HUES6 (cell line): Measurements from ENCODE around the gene DCLRE1B.

Experiments used
- H3K27ac ChIP-seq: 2 replicates; pipeline ENCODE4 v1.7.0; 2013; ENCODE audit warnings: low read depth, mild to moderate bottlenecking, low read length, inconsistent platforms
- H3K27me3 ChIP-seq: 2 replicates; pipeline ENCODE4 v1.6.1; 2013; ENCODE audit warnings: low read length; ENCODE audit not compliant: control insufficient read depth, insufficient read depth
- H3K36me3 ChIP-seq: 2 replicates; pipeline ENCODE4 v1.6.1; 2013; ENCODE audit warnings: low read length; ENCODE audit not compliant: control insufficient read depth, insufficient read depth
- H3K4me1 ChIP-seq: 2 replicates; pipeline ENCODE4 v1.6.1; 2013; ENCODE audit warnings: low read length; ENCODE audit not compliant: control insufficient read depth, insufficient read depth
- H3K4me3 ChIP-seq: 2 replicates; pipeline ENCODE4 v1.5.1; 2013; ENCODE audit warnings: low read depth, low read length
- H3K9ac ChIP-seq: one replicate; pipeline ENCODE4 v1.6.1; 2013; ENCODE audit warnings: mild to moderate bottlenecking, low read length
- H3K9me3 ChIP-seq: 2 replicates; pipeline ENCODE4 v1.6.1; 2013; ENCODE audit warnings: low read depth, low read length; ENCODE audit not compliant: control insufficient read depth, insufficient read depth

DCLRE1B gene

DNA sequence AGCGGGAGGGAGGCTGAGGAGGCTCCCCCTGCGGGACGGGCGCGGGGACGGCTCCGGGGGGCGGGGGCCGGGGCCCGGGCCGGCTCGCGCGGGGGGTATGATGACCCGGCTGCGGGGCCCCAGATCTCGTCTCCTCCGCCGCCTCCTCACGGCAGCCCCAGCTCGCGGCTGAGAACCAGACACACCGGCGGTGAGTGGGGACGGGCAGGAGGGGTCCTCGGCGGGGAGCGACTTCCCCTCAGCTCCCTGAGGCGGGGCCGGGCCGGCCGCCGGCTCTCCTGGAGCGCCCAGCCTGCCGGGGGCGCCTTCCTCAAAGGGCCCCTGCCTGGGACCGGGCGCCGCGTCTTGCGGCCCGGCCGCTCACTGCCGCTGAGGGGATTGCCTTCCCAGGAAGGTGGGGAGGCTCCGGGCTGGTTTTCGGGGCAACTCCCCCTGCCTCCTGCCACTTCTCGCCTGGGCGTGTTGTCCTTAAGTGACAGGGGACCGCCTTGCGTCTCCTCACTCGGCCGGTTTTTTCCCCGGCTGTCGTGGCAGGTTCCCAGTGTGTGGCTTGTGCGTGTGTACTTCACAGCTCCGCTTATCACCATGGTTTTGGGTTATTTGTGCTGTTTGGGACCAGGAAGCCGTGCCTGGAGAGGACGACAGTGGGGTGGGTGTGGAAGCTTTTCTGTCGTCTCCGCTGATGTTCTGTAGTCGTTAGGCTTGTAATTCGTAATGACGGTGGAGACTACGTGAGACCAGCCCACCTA lies 24.8 kb downstream of the DCLRE1B start:
- Histone ChIP-seq H3K27me3 (no peaks in the 10 kb centered on the region), H3K4me1 (peaks cover 18% of the 10 kb centered on the region), H3K27ac (peak overlapping the region; percentile 12; the same call in 1 of the 2 replicates), H3K4me3 (peak overlapping the region; percentile 99), H3K9ac (peak overlapping the region; percentile 89), H3K36me3 (no peaks in the 10 kb centered on the region), H3K9me3 (no peaks in the 10 kb centered on the region)

DNA sequence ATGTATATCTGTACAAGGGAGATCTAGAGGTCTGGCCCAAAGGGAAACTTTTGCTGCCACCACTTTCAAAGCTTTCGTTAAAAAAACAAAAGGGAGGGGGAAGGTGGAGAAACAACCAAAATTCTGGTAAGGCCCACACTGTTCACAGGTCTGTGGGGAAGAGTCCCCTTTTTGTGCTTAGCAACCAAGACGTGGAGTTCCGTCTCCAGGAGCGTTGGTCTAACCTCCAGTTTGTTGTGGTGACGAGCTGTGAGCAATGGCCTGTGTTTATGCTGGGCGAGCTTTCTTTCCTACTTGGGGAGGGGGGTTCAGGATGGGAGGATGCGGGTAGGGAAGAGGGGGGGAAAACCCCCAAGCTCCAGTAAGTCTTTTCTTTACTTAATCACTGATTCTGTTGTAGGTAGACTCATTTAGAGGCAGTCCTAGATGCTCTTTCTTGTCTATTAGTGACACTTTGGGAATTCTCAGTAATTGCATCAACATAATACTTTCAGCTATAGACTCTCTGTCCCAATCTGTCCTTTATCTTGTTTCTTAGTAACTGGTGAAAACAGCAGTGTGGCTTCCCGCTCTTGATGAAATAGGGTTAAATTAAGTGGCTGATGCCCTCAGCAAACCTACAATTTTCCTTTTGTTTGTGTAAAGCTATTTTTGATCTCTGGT lies 25.5 kb downstream of the DCLRE1B start:
- peak overlapping the region; percentile 99 for H3K4me3 ChIP-seq
- H3K27me3 ChIP-seq = no peaks in the 10 kb centered on the region
- no peaks in the 10 kb centered on the region for H3K36me3 ChIP-seq
- H3K27ac ChIP-seq = no peak overlapping the region
- H3K9ac ChIP-seq = peak overlapping the region; percentile 89
- H3K4me1 ChIP-seq = peaks cover 18% of the 10 kb centered on the region
- peaks cover 4% of the 10 kb centered on the region; the same call in 1 of the 2 replicates for H3K9me3 ChIP-seq

DNA sequence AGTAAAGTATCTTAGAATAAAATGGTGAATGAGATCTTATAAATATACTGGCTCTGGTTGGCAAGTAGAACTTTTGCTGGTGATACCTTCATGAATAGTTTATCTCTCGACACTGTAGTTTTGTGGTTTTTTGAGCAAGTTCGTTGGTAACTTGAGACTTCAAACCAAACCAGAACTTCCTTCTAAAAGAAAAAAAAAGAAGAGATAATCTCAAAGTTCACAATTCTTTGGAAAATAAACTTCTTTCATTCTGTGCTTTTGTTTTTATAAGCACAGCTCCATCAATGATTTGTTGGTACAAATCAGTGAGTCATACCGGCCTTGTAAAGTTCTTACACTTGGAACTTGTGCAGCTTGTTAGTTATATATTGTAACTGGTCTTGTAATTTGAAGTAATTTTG lies 26.3 kb downstream of the DCLRE1B start:
- H3K9me3 ChIP-seq = peaks cover 4% of the 10 kb centered on the region; the same call in 1 of the 2 replicates
- peak overlapping the region; percentile 99; the same call in 1 of the 2 replicates for H3K4me3 ChIP-seq
- H3K9ac ChIP-seq = no peak overlapping the region
- H3K27ac ChIP-seq = no peak overlapping the region
- H3K36me3 ChIP-seq = no peaks in the 10 kb centered on the region
- H3K4me1 ChIP-seq = peaks cover 18% of the 10 kb centered on the region
- H3K27me3 ChIP-seq = no peaks in the 10 kb centered on the region

DNA sequence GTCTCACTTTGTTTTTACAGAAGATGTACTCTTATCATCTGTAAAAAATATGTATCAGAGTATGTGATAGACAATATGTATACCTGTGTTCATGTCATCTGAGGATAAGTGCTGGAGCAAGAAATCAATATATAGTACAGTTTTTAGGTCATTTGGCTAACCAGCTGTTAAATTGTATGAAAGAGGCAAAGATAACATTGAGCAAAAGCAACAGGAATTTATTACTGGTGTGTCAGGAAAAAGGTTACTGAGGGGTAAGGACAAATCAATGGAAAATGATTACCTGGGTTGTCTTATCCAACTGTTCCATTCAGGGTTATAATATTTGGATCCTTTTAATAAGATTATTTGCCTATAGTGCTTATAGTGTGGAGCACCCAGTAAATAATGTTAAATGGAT lies 28.9 kb downstream of the DCLRE1B start:
- Histone ChIP-seq H3K4me3 (no peak overlapping the region), H3K9me3 (peaks cover 4% of the 10 kb centered on the region; the same call in 1 of the 2 replicates), H3K4me1 (peaks cover 30% of the 10 kb centered on the region), H3K9ac (no peak overlapping the region), H3K36me3 (no peaks in the 10 kb centered on the region), H3K27me3 (no peaks in the 10 kb centered on the region), H3K27ac (no peak overlapping the region)

DNA sequence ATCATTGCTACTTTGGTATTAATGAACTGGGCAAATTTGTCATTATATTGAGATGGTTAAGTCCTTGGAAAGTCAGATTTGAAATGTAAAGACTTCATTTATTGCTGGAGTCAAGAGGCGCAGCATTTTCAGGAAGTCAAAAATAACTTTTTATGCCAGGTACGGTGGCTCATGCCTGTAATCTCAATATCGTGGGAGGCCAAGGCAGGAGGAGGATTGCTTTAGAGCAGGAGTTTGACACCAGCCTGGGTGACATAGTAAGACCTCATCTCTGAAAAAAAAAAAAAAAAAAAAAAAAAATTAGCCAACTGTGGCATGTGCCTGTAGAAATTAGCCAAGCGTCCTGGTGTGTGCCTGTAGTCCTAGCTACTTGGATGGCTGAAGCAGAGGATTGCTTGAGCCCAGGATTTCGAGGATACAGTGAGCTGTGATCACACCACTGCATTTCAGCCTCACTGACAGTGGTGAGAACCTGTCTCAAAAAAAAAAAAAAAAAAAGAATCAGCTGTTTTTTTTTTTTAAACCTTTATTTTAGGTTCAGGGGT lies 29.5 kb downstream of the DCLRE1B start:
- Histone ChIP-seq H3K9me3 (peaks cover 4% of the 10 kb centered on the region; the same call in 1 of the 2 replicates), H3K9ac (no peak overlapping the region), H3K4me1 (peaks cover 30% of the 10 kb centered on the region), H3K4me3 (no peak overlapping the region), H3K27ac (no peak overlapping the region), H3K27me3 (no peaks in the 10 kb centered on the region), H3K36me3 (no peaks in the 10 kb centered on the region)

DNA sequence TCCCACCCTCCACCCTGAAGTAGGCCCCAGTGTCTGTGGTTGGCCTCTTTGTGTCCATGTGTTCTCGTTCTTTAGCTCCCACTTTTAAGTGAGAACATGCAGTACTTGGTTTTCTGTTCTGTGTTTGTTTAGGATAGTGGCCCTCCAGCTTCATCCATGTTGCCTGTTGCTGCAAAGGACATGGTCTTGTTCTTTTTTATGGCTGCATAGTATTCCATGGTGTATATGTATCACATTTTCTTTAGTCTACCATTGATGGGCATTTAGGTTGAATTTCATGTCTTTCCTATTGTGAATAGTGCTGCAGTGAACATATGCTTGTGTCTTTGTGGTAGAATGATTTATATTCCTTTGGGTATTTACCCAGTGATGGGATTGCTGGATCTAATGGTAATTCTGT lies 30.1 kb downstream of the DCLRE1B start:
- H3K27ac ChIP-seq = no peak overlapping the region

DNA sequence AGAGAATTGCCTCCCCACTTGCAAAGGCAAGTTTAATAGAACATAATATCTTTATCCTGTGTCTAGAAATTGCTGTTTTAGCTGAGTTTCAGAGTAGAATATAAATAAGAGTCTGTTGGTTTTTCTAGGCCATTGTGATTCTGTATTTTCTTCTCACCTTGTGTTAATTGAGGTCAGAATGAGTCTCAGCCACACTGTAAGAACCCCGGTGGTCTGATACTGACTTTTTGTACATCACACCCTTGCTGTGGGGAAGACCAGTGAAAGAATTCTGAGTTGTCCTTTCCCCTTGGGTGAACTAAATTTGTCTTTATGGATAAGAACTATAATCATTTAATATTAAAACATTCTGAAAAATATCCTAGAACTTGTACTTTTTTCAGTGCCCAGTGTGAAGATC lies 30.8 kb downstream of the DCLRE1B start:
- H3K27me3 ChIP-seq = no peaks in the 10 kb centered on the region

More for the DNA sequence above, 30.1 kb downstream of the DCLRE1B start:
- peaks cover 30% of the 10 kb centered on the region for H3K4me1 ChIP-seq
- peaks cover 4% of the 10 kb centered on the region; the same call in 1 of the 2 replicates for H3K9me3 ChIP-seq
- H3K9ac ChIP-seq = no peak overlapping the region
- H3K4me3 ChIP-seq = no peak overlapping the region
- no peaks in the 10 kb centered on the region for H3K27me3 ChIP-seq
- peaks cover 3% of the 10 kb centered on the region; the same call in 1 of the 2 replicates for H3K36me3 ChIP-seq

DNA sequence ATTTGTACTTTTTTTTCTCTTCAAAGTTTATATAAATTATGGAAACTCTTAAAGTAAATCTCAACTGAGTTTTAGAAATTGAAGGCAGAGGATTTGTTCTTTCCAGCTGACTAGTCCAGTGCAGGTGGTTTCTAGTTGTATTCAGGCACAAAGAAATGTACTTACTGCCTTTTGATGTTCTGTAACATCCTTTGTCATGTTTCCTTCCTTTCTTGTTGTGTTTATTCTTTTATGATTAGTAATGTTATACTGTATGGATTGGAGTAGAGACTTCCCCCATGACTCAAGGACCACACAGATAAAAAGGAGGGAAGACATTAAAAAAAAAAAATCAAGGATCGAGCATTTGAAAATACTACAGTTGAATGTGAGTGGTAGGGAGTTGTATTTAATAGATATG lies 32.0 kb downstream of the DCLRE1B start:
- peaks cover 15% of the 10 kb centered on the region for H3K4me1 ChIP-seq

More for the DNA sequence above, 30.8 kb downstream of the DCLRE1B start:
- Histone ChIP-seq H3K4me1 (peaks cover 26% of the 10 kb centered on the region), H3K36me3 (peaks cover 11% of the 10 kb centered on the region), H3K27ac (no peak overlapping the region), H3K9me3 (peaks cover 4% of the 10 kb centered on the region; the same call in 1 of the 2 replicates), H3K9ac (no peak overlapping the region), H3K4me3 (no peak overlapping the region)

DNA sequence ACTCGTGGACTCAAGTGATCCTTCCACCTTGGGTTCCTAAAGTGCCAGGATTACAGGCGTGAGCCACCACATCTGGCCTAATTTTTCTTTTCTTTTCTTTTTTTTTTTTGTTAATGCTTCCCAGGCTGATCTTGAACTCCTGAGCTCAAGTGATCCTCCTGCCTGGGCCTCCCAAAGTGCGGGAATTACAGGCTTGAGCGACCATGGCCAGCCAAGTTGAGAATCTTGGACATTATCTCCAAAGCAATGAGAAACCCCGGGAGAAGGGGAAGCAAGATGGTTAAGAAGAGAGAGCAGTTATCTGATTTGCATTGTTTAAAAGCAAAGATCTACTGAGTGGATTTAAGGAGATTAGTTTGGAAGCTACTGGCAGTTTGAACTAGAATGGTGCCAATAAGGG lies 33.1 kb downstream of the DCLRE1B start:
- no peak overlapping the region for H3K27ac ChIP-seq

More for the DNA sequence above, 32.0 kb downstream of the DCLRE1B start:
- H3K27me3 ChIP-seq = no peaks in the 10 kb centered on the region
- H3K4me3 ChIP-seq = no peak overlapping the region
- peaks cover 4% of the 10 kb centered on the region; the same call in 1 of the 2 replicates for H3K9me3 ChIP-seq
- H3K9ac ChIP-seq = no peak overlapping the region
- peaks cover 16% of the 10 kb centered on the region for H3K36me3 ChIP-seq
- H3K27ac ChIP-seq = no peak overlapping the region

DNA sequence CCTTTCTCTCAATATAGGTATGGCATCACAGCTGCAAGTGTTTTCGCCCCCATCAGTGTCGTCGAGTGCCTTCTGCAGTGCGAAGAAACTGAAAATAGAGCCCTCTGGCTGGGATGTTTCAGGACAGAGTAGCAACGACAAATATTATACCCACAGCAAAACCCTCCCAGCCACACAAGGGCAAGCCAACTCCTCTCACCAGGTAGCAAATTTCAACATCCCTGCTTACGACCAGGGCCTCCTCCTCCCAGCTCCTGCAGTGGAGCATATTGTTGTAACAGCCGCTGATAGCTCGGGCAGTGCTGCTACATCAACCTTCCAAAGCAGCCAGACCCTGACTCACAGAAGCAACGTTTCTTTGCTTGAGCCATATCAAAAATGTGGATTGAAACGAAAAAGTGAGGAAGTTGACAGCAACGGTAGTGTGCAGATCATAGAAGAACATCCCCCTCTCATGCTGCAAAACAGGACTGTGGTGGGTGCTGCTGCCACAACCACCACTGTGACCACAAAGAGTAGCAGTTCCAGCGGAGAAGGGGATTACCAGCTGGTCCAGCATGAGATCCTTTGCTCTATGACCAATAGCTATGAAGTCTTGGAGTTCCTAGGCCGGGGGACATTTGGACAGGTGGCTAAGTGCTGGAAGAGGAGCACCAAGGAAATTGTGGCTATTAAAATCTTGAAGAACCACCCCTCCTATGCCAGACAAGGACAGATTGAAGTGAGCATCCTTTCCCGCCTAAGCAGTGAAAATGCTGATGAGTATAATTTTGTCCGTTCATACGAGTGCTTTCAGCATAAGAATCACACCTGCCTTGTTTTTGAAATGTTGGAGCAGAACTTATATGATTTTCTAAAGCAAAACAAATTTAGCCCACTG lies 35.5 kb downstream of the DCLRE1B start:
- peaks cover 12% of the 10 kb centered on the region for H3K4me1 ChIP-seq

More for the DNA sequence above, 33.1 kb downstream of the DCLRE1B start:
- no peaks in the 10 kb centered on the region for H3K27me3 ChIP-seq
- peaks cover 4% of the 10 kb centered on the region; the same call in 1 of the 2 replicates for H3K9me3 ChIP-seq
- H3K36me3 ChIP-seq = peaks cover 21% of the 10 kb centered on the region
- H3K4me3 ChIP-seq = no peak overlapping the region
- H3K4me1 ChIP-seq = peaks cover 15% of the 10 kb centered on the region
- no peak overlapping the region for H3K9ac ChIP-seq

More for the DNA sequence above, 35.5 kb downstream of the DCLRE1B start:
- no peaks in the 10 kb centered on the region for H3K27me3 ChIP-seq
- no peaks in the 10 kb centered on the region for H3K9me3 ChIP-seq
- H3K36me3 ChIP-seq = peaks cover 25% of the 10 kb centered on the region
- no peak overlapping the region for H3K9ac ChIP-seq
- H3K27ac ChIP-seq = no peak overlapping the region
- no peak overlapping the region for H3K4me3 ChIP-seq
